ENCODE results near the gene PITX2.

PITX2 gene

GRCh38 chr4:110623718-110624397 lies 981 bp upstream of the PITX2 start:
- no peak for DNase-seq (ENCODE audit: low spot score)
- H3K27ac ChIP-seq = no peak overlapping the region
- POLR2A ChIA-PET (ENCODE audit: low non-redundant PET) = no interaction called here
- TF ChIP-seq CTCF (conservative IDR thresholded peaks at IDR 0.05; ENCODE audit: low read depth) = no peak
- CTCF ChIA-PET = interaction anchor here (0.6 kb wide), 1 partner anchor 62 kb away, joined by 7 read pairs; no protein-coding TSS in a partner anchor

- no peak overlapping the region for H3K27ac ChIP-seq
- DNase-seq (ENCODE audit: low spot score) = no peak
- ChIA-PET CTCF (no interaction called here), POLR2A (ENCODE audit: low non-redundant PET) (no interaction called here)
- no peak for TF ChIP-seq CTCF (conservative IDR thresholded peaks at IDR 0.05; ENCODE audit: low read depth)
Observed at GRCh38 chr4:110621839-110622751, 782 bp downstream of the PITX2 start.

- DNase-seq (ENCODE audit: low spot score) = no peak
- CTCF ChIA-PET = interaction anchor here (0.6 to 0.7 kb wide), 2 partner anchors 9 to 1009 kb away, joined by 4 read pairs; no protein-coding TSS in a partner anchor
- H3K27ac ChIP-seq = no peak overlapping the region
- no peak for TF ChIP-seq CTCF (conservative IDR thresholded peaks at IDR 0.05; ENCODE audit: low read depth)
- POLR2A ChIA-PET (ENCODE audit: low non-redundant PET) = no interaction called here
Observed at GRCh38 chr4:110621328-110621812, 1.5 kb downstream of the PITX2 start.

- peak overlapping the region; percentile 18 for H3K27ac ChIP-seq
Observed at GRCh38 chr4:110620691-110621327, 2.1 kb downstream of the PITX2 start.

GRCh38 chr4:110620322-110620690 lies 2.6 kb downstream of the PITX2 start:
- peak overlapping the region; percentile 18; the same call in 1 of the 2 replicates for H3K27ac ChIP-seq

More at GRCh38 chr4:110620691-110621327, 2.1 kb downstream of the PITX2 start:
- POLR2A ChIA-PET (ENCODE audit: low non-redundant PET) = no interaction called here
- peak; percentile 48 for DNase-seq (ENCODE audit: low spot score)
- TF ChIP-seq CTCF (conservative IDR thresholded peaks at IDR 0.05; ENCODE audit: low read depth) = 0 out of 2 replicates have a peak, but pooled peaks have one; percentile 13
- CTCF ChIA-PET = interaction anchor here (0.6 to 0.7 kb wide), 4 partner anchors 9 to 1010 kb away, joined by 3 to 4 read pairs (median 4); no protein-coding TSS in a partner anchor

More at GRCh38 chr4:110620322-110620690, 2.6 kb downstream of the PITX2 start:
- ChIA-PET POLR2A (ENCODE audit: low non-redundant PET) (no interaction called here), CTCF (interaction anchor here (0.6 to 0.9 kb wide), 3 partner anchors 76 to 291 kb away, joined by 3 to 4 read pairs (median 3); no protein-coding TSS in a partner anchor)
- no peak for DNase-seq (ENCODE audit: low spot score)
- no peak for TF ChIP-seq CTCF (conservative IDR thresholded peaks at IDR 0.05; ENCODE audit: low read depth)

Measured in RWPE1 (cell line).